RWPE2 (cell line): ENCODE data around the gene MAP4K1.

ENCODE experiments used
- ATAC-seq: fragments of 200-7000 bp; cut with Tn5 transposase; 3 replicates; pipeline ENCODE4 v1.9.1; 2021; ENCODE audit warnings: low read depth
- DNase-seq: peaks from one replicate; pipeline ENCODE4 v3.0.0-alpha.2; 2020; ENCODE audit warnings: low spot score
- H3K27ac ChIP-seq: fragments of 450-650 bp; 2 replicates; pipeline ENCODE4 v1.5.1; 2017; ENCODE audit warnings: mild to moderate bottlenecking; ENCODE audit not compliant: poor library complexity, severe bottlenecking
- H3K27me3 ChIP-seq: fragments of 250-450 bp; sonication (Bioruptor Pico); 2 replicates; pipeline ENCODE4 v1.5.1; 2021; ENCODE audit warnings: mild to moderate bottlenecking, moderate library complexity; ENCODE audit not compliant: insufficient read depth, poor library complexity, severe bottlenecking
- H3K36me3 ChIP-seq: fragments of 250-450 bp; sonication (Bioruptor Pico); 2 replicates; pipeline ENCODE4 v1.5.1; 2020; ENCODE audit warnings: low read depth, mild to moderate bottlenecking, moderate library complexity
- H3K4me1 ChIP-seq: fragments of 250-450 bp; sonication (Bioruptor Pico); 2 replicates; pipeline ENCODE4 v1.5.1; 2021; ENCODE audit warnings: mild to moderate bottlenecking, moderate library complexity; ENCODE audit not compliant: insufficient read depth, poor library complexity, severe bottlenecking
- H3K4me3 ChIP-seq: fragments of 250-450 bp; sonication (Bioruptor Pico); 2 replicates; pipeline ENCODE4 v1.5.1; 2021; ENCODE audit warnings: mild to moderate bottlenecking, moderate library complexity; ENCODE audit not compliant: severe bottlenecking
- H3K9me3 ChIP-seq: fragments of 250-450 bp; sonication (Bioruptor Pico); 2 replicates; pipeline ENCODE4 v1.5.1; 2021; ENCODE audit warnings: mild to moderate bottlenecking, moderate library complexity; ENCODE audit not compliant: severe bottlenecking
- CTCF ChIP-seq: fragments of 450-650 bp; IDR thresholded peaks from one replicate; pipeline ENCODE4 v1.5.1; 2017; ENCODE audit warnings: mild to moderate bottlenecking, moderate library complexity; ENCODE audit not compliant: poor library complexity, severe bottlenecking

MAP4K1 gene

GRCh38 chr19:38538793-38539528 is 78.8 kb downstream of the MAP4K1 start:
- H3K4me1 ChIP-seq = no peaks in the 10 kb centered on the region
- TF ChIP-seq CTCF = no peak
- DNase-seq (no peak), ATAC-seq (no peak)
- no peaks in the 10 kb centered on the region for H3K27me3 ChIP-seq
- no peaks in the 10 kb centered on the region for H3K36me3 ChIP-seq
- H3K4me3 ChIP-seq = no peak overlapping the region
- H3K9me3 ChIP-seq = peaks cover 5% of the 10 kb centered on the region
- no peak overlapping the region for H3K27ac ChIP-seq

- Histone ChIP-seq H3K4me3 (no peak overlapping the region), H3K9me3 (peaks cover 5% of the 10 kb centered on the region), H3K4me1 (no peaks in the 10 kb centered on the region), H3K36me3 (no peaks in the 10 kb centered on the region), H3K27ac (no peak overlapping the region), H3K27me3 (no peaks in the 10 kb centered on the region)
- TF ChIP-seq CTCF = no peak
- no peak for ATAC-seq
- DNase-seq = no peak
These were observed 79.4 kb downstream of the MAP4K1 start for GRCh38 chr19:38538386-38538785.
